T-helper 22 cell (primary cell): ENCODE results near the gene ABCA7.
"Not testable (repeated sequence)": the region's sequence is repeated elsewhere in the genome, so short reads cannot be mapped to it uniquely, and the experiment has no call there.

Experiments
- DNase-seq: peaks from one replicate; pipeline ENCODE4 v3.0.0-alpha.2; 2020; ENCODE audit warnings: low read depth

Gene ABCA7

GRCh38 chr19:1105873-1106840 is 66.2 kb downstream of the ABCA7 start:
- DNase-seq, result no peak

DNA sequence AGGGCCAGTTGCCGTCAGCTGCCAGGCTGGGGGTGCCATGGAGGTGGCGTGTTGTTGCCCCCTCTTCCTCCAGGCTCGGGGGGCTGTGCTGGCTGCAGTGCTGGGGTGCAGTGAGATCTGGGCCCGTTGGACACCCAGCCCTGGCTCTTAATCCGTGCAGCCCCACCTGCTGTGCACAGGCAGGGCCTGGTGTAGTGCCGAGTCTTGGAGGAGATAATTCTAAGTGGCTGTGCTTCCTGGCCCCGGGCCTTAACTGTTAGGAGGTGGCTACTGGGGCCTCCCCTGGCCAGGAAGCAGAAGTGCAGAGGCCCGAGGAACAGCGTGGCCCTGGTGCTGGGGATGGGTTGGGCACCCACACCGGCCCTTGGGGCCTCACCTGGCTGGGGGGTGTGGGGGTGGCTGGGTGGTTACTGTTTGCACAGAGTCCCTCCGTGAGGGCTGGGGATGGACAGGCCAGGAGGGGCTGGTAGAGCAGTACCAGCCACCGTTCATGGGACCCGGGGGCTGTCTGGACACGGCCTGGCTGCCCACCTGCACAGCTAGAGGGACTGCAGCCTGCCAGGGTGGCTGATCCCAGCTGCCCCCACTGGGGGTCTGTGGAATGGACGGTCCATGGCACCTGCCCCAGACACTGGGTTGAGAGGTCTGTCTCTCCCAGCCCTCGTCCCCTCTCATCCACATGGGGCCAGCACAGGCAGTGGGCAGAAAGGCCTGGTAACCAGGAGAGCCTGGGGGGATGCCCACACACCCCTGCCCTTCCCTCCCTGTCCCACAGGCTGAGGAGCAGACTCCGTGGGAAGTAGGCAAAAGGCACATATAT is 67.1 kb downstream of the ABCA7 start:
- DNase-seq, result no peak

DNA sequence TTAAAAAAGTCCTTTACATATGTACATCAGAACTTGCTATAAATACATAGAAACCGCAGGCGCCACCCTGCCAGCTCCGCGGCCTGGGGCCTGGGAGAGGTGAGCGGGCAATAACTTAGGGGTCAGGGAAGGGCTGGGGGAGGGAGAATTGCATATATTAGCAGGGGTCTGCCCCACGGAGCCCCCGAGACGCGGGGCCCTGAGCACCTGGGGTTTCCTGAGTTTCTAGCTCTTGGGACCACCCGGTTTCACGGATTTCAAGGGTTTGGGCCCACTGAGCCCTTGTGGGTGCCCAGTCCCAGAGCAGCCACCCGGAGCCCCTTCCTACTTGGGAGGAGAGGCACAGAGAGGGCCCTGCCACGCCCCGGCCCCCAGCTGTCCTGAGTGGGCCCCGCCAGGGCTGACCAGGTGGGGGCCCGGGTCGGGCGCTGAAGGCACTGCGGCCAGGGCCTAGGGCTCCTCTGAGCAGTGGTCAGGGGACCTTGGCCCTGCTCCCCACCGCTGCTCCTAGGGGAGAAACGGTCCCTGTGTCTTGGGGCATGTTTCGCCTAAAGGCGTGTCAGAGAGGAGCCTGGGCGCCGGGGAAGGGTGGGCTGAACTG is 67.9 kb downstream of the ABCA7 start:
- DNase-seq, result no peak

GRCh38 chr19:1108291-1109031 is 68.6 kb downstream of the ABCA7 start:
- DNase-seq, result no peak

DNA sequence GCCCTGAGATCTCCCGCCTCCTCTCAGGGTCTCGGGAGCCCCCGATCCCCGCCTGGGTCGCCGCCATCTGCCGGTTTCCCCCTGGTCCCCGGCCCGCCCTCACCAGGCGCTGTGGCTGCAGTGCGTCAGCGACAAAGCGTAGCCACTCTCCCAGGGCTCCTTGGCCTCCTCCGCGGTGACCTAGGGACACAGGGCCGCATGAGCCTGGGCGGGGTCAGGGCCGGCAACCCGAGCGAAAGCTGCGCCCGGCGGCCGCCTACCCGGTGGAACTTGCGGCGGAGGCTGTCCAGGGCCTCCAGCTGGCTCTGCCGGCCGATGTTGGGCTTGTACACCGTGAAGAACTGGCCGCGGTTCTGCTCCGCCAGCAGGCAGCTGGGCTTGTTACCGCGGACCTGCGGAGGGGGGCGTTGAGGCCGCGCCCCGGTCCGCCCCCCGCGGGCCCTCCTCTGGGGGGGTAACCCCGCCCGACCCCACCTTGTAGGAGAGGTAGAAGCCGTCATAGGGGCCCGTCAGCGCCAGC is 69.2 kb downstream of the ABCA7 start:
- DNase-seq, result no peak

- no peak for DNase-seq
Observed at GRCh38 chr19:1109697-1110671, 70.1 kb downstream of the ABCA7 start.

- no peak for DNase-seq
Observed at GRCh38 chr19:1110809-1111640, 71.1 kb downstream of the ABCA7 start.

DNA sequence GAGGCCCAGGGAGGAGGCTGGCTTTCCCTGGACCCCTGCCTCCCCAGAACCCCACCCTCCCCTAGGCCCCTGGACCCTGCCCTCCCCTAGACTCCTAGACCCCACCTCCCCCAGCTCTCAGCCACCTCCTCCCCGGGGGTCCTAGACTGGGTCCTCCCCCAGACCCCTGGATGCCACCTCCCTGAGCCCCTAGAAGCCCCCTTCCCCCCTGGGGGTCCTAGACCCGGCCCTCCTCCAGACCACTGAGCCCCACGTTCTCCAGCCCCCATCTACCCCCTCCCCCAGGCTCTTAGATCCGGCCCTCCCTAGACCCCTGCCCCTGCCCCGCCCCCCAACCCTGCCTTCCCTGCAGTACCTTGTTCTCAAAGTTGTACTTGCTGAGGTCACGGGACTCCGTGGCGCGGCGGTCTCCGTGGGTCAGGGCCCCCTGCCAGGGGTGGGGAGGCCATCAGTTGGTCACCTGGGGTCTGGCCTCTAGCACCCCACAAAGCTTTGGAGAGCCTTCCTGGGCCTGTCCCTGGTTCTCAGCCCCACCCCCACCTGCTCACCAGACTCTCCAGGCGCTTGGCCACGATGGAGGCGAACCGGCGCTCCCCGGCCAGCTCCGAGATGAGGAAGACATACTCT is 71.8 kb downstream of the ABCA7 start:
- no peak for DNase-seq

GRCh38 chr19:1112268-1113029 is 72.5 kb downstream of the ABCA7 start:
- no peak for DNase-seq

DNA sequence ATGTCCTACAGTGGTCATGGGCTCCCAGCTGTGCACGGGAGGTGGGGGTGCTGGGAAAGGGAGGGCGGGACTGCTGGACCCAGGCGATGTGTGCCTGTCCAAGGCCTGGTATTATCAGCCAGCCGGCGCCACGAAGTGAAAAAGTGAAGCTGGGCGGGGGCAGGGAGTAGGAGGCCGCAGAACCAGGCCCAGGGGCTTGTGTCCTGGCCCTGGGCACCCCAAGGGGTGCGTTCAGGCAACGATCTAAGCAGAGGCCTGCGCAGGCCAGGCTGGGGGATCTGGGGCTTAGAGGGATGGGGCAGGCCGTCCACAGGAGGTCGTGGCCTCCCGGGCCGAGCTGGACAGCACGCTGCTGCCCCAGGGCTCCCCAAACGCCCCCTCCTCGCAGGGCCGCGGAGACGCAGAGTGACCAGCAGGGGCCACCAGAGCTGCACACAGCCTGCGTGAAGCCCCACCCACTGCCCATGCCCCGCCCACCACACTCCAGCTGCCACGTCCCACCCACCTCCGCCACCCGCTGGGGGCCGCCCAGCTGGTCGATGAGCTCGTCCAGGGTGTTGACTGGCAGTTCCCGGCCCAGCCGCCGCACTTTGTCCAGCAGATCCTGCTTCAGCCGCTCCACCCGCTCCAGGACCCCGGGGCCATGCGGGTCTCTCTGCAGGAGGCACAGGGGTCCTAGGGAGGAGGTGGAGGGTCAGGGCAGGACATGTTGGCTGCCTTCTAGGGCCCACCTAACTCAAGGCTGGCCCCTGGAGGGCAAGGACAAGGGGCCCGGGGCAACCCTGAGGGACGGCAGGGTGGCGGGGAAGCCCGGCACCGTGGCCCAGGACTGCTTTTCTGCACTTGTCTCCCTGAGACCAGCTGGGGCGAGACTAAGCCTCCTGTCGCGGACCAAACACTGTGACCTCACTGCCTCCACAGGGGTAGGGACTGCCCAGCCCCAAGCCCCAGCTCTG is 73.4 kb downstream of the ABCA7 start:
- peak; percentile 65 for DNase-seq

DNA sequence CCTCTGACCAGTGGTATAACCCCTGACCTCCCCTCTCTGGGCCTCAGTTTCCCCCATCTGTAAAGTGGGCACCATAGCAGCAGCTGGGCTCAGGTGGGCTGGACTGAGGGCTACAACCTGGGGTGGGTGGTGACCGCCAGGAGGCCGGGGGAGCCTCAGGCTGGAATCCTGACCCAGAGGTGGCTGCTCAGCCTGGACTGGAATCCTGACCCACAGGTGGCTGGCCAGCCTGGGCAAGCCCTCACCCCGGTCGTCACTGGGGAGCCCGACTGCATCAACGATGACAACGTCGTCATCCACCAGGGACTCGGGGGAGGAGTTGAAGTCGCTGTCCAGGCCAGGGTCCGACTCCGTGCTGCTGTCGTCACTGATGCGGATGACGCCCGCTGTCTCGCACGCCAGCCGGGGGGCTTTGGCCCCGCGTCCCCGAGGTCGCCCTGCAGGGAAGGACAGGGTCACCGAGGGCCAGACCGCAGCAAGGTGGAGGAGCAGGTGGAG is 74.1 kb downstream of the ABCA7 start:
- DNase-seq, result no peak

DNA sequence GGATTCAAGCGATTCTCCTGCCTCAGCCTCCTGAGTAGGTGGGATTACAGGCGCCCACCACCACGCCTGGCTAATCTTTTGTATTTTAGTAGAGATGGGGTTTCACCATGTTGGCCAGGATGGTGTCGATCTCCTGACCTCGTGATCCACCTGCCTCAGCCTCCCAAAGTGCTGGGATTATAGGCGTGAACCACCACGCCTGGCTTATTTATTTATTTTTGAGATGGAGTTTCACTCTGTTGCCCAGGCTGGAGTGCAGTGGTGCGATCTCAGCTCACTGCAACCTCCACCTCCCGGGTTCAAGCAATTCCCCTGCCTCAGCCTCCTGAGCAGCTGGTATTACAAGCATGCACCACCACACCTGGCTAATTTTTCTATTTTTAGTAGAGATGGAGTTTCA is 74.8 kb downstream of the ABCA7 start:
- DNase-seq, result not testable (repeated sequence)
